ENCODE results near the gene CADM1.

DNA sequence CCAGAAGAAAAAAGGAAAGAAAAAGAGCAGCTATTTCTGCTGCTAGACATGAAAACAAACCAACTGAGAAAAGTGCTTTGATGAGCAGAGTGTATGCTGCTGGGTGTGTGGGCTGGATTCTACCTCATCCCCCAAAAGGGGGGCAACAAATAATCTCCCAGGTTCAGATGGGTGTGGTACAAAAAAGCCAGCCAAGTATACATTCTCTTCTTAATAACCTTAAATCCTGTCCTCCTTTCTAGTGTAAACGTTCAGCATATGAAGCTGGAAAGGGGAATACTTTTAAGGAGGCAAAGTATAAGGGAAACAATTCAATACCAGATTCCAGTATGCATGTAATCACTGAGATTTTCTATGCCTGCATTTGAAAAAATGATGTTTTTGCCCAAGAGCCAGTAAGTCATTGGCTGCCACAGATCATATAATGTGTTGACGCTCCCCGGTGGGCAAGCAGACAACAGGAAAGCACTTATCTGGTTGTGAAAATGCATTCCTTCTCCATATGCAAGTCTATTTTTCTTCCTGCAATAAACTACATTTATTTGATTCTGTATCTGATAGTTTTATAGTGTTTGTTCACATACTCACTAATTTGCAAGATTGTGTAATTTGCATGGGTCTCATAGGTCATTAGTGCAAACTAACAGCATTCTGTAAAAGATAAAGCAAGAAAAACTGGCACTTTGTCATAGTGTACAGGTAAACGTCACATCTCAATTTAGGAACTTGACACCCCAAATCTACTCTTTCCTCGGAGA, 201.1 kb downstream of the CADM1 start:
- TF ChIP-seq, protein P1, sequence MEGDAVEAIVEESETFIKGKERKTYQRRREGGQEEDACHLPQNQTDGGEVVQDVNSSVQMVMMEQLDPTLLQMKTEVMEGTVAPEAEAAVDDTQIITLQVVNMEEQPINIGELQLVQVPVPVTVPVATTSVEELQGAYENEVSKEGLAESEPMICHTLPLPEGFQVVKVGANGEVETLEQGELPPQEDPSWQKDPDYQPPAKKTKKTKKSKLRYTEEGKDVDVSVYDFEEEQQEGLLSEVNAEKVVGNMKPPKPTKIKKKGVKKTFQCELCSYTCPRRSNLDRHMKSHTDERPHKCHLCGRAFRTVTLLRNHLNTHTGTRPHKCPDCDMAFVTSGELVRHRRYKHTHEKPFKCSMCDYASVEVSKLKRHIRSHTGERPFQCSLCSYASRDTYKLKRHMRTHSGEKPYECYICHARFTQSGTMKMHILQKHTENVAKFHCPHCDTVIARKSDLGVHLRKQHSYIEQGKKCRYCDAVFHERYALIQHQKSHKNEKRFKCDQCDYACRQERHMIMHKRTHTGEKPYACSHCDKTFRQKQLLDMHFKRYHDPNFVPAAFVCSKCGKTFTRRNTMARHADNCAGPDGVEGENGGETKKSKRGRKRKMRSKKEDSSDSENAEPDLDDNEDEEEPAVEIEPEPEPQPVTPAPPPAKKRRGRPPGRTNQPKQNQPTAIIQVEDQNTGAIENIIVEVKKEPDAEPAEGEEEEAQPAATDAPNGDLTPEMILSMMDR (IDR thresholded peaks at IDR 0.05 in 2 of 3, conservative IDR thresholded peaks at IDR 0.05 in 1 of 3; ENCODE audit: insufficient read depth in 2 of 3, low read depth in 1 of 3, low read length in 3 of 3): no peak
- TF ChIP-seq, protein P2, sequence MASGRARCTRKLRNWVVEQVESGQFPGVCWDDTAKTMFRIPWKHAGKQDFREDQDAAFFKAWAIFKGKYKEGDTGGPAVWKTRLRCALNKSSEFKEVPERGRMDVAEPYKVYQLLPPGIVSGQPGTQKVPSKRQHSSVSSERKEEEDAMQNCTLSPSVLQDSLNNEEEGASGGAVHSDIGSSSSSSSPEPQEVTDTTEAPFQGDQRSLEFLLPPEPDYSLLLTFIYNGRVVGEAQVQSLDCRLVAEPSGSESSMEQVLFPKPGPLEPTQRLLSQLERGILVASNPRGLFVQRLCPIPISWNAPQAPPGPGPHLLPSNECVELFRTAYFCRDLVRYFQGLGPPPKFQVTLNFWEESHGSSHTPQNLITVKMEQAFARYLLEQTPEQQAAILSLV (tag; IDR thresholded peaks at IDR 0.05): no peak

Data from K562 (cell line).